HepG2 (cell line): ENCODE measurements around the gene USP19. TPM values are rescaled to one million over a fixed set of nuclear protein-coding genes. Genes with fewer than 3 reads are reported as not detected.

ENCODE experiments used
- ARNTL ChIP-seq: sonication (generic); formaldehyde crosslinking; IDR thresholded peaks from 2 replicates; pipeline ENCODE4 v1.4.0; 2020; ENCODE audit warnings: mild to moderate bottlenecking, missing genetic modification reagents
- ATM ChIP-seq: fragments of 450-650 bp; IDR thresholded peaks from 2 replicates; pipeline ENCODE4 v1.7.1; 2017; ENCODE audit warnings: mild to moderate bottlenecking, borderline replicate concordance
- CENPX ChIP-seq: sonication (generic); formaldehyde crosslinking; IDR thresholded peaks from 2 replicates; pipeline ENCODE4 v1.9.0; 2021; ENCODE audit warnings: mild to moderate bottlenecking, missing genetic modification reagents, moderate library complexity
- EED ChIP-seq: sonication (generic); formaldehyde crosslinking; IDR thresholded peaks from 2 replicates; pipeline ENCODE4 v1.5.0; 2020; ENCODE audit warnings: mild to moderate bottlenecking, missing genetic modification reagents
- GPN1 ChIP-seq: sonication (generic); formaldehyde crosslinking; IDR thresholded peaks from 2 replicates; pipeline ENCODE4 v1.5.1; 2020; ENCODE audit warnings: missing genetic modification reagents, borderline replicate concordance
- MTA3 ChIP-seq: sonication (generic); formaldehyde crosslinking; IDR thresholded peaks from 2 replicates; pipeline ENCODE4 v1.4.0; 2020; ENCODE audit warnings: missing genetic modification reagents
- ZBTB1 ChIP-seq: sonication (generic); formaldehyde crosslinking; IDR thresholded peaks from 2 replicates; pipeline ENCODE4 v1.4.0; 2020; ENCODE audit warnings: missing genetic modification reagents, borderline replicate concordance
- ZFP62 ChIP-seq: sonication (generic); formaldehyde crosslinking; IDR thresholded peaks from 2 replicates; pipeline ENCODE4 v1.4.0; 2020; ENCODE audit warnings: missing genetic modification reagents
- ZFX ChIP-seq: sonication (generic); formaldehyde crosslinking; IDR thresholded peaks from 2 replicates; pipeline ENCODE4 v1.4.0; 2020; ENCODE audit warnings: mild to moderate bottlenecking, low read depth, missing genetic modification reagents, moderate library complexity
- ZNF292 ChIP-seq: sonication (generic); formaldehyde crosslinking; IDR thresholded peaks from 2 replicates; pipeline ENCODE4 v1.8.1; 2022; ENCODE audit warnings: mild to moderate bottlenecking, low read depth, missing genetic modification reagents, borderline replicate concordance
- ZNF550 ChIP-seq: sonication (generic); formaldehyde crosslinking; IDR thresholded peaks from 2 replicates; pipeline ENCODE4 v1.4.0; 2020; ENCODE audit warnings: mild to moderate bottlenecking, missing genetic modification reagents, borderline replicate concordance
- ZNF552 ChIP-seq: sonication (generic); formaldehyde crosslinking; IDR thresholded peaks from 2 replicates; pipeline ENCODE4 v1.9.0; 2022; ENCODE audit warnings: missing genetic modification reagents, mild to moderate bottlenecking, borderline replicate concordance
- polyA plus RNA-seq, 8 experiments: library from polyadenylated mRNA; depleted of rRNA in 3 of 8; stranded (reverse) in 7 of 8; unstranded in 1 of 8; fragments of >200 nt; fragmentation: Illumina TruSeq in 4 of 8; extraction: Trizol in 4 of 8; gene quantifications; 2 replicates each; pipeline versions ENCODE4 v1.2.1 to v1.2.3, GENCODE V29; 2011 to 2016; ENCODE audit warnings: low read depth in 4 of 8, missing spikeins in 1 of 8, mixed read lengths in 1 of 8; ENCODE audit not compliant: insufficient read depth in 1 of 8
- total RNA-seq, 5 experiments: library from RNA; depleted of rRNA; stranded (reverse); fragments of >200 nt; fragmentation: Illumina TruSeq; extraction: Trizol; gene quantifications; 2 replicates each; pipeline ENCODE4 v1.2.3, GENCODE V29; 2016; ENCODE audit warnings: low read depth in 1 of 5
- TF ChIP-seq, protein P1 (sequence below): sonication (generic); formaldehyde crosslinking; IDR thresholded peaks from 2 replicates; pipeline ENCODE4 v1.5.0; 2020; ENCODE audit warnings: missing genetic modification reagents
- TF ChIP-seq, protein P2 (sequence below): sonication (generic); formaldehyde crosslinking; IDR thresholded peaks from 2 replicates; pipeline ENCODE4 v1.5.0; 2020; ENCODE audit warnings: missing genetic modification reagents
- TF ChIP-seq, protein P3 (sequence below): sonication (generic); formaldehyde crosslinking; IDR thresholded peaks from 2 replicates; pipeline ENCODE4 v1.9.0; 2022; ENCODE audit warnings: low read depth, missing genetic modification reagents
- TF ChIP-seq, protein P4 (sequence below): fragments of 450-650 bp; IDR thresholded peaks from 2 replicates; pipeline ENCODE4 v1.6.1; 2017
- TF ChIP-seq, protein P5 (sequence below): sonication (generic); formaldehyde crosslinking; IDR thresholded peaks from 2 replicates; pipeline ENCODE4 v1.8.0; 2022; ENCODE audit warnings: missing genetic modification reagents, low read depth, mild to moderate bottlenecking, borderline replicate concordance
- TF ChIP-seq, protein P6 (sequence below): IDR thresholded peaks from 2 replicates; pipeline ENCODE4 v1.6.1; 2016; ENCODE audit warnings: low read depth, missing genetic modification reagents, missing compliant biosample characterization

Gene USP19
- total and polyA plus RNA-seq, 2 of the 13 experiments (the other 11 are each of a cell fraction or from before 2014, with no cell fraction given), result 28.3 to 31.7 TPM

DNA sequence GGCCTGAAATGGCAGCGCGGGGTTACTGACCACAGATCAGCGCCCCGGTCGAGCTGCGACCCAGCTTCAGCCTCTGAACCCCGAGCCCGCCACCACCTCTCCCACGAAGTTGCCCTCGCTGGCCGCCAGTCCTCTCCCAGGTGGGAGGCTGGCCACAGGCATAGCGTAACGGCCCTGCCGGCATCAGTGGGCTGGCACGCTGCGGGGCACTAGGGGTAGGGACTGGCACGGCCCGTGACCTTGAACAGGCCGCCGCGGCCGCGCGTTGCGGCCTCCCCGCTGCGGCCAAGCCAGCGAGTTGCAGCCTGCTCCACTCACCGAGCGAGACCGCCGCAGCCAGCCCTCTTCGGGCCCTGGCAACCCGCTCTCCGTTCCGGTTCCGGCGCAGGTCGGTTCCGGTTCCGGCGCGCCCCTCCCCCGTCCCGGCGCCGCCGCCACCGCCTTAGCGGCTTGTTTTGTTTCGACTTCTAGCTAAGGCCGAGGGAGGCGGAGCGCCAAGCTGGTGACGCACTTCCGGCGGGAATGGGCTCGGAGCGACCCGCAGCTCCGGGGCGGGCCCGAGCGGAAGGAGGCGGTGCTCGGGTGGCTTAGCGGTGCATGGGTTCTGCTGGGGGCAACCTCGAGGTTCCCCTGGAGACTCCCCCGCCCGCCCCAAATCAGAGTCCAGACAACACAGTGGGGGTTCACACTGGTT lies at the start of gene USP19 (continued):
- TF ChIP-seq EED, result no peak; the same call in 1 of the 2 replicates
- no peak for TF ChIP-seq GPN1 (CRISPR knock-in tag)
- TF ChIP-seq ZBTB1 (CRISPR knock-in tag), result no peak
- TF ChIP-seq, protein P1, sequence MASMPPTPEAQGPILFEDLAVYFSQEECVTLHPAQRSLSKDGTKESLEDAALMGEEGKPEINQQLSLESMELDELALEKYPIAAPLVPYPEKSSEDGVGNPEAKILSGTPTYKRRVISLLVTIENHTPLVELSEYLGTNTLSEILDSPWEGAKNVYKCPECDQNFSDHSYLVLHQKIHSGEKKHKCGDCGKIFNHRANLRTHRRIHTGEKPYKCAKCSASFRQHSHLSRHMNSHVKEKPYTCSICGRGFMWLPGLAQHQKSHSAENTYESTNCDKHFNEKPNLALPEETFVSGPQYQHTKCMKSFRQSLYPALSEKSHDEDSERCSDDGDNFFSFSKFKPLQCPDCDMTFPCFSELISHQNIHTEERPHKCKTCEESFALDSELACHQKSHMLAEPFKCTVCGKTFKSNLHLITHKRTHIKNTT (CRISPR knock-in tag), result no peak
- TF ChIP-seq ZNF552 (CRISPR knock-in tag), result no peak
- TF ChIP-seq, protein P2, sequence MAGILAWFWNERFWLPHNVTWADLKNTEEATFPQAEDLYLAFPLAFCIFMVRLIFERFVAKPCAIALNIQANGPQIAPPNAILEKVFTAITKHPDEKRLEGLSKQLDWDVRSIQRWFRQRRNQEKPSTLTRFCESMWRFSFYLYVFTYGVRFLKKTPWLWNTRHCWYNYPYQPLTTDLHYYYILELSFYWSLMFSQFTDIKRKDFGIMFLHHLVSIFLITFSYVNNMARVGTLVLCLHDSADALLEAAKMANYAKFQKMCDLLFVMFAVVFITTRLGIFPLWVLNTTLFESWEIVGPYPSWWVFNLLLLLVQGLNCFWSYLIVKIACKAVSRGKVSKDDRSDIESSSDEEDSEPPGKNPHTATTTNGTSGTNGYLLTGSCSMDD (CRISPR knock-in tag), result 0 out of 2 replicates have a peak, but pooled peaks have one; percentile 30
- TF ChIP-seq, protein P3, sequence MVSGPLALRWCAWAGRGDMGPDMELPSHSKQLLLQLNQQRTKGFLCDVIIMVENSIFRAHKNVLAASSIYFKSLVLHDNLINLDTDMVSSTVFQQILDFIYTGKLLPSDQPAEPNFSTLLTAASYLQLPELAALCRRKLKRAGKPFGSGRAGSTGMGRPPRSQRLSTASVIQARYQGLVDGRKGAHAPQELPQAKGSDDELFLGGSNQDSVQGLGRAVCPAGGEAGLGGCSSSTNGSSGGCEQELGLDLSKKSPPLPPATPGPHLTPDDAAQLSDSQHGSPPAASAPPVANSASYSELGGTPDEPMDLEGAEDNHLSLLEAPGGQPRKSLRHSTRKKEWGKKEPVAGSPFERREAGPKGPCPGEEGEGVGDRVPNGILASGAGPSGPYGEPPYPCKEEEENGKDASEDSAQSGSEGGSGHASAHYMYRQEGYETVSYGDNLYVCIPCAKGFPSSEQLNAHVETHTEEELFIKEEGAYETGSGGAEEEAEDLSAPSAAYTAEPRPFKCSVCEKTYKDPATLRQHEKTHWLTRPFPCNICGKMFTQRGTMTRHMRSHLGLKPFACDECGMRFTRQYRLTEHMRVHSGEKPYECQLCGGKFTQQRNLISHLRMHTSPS (CRISPR knock-in tag), result peak; percentile 73
- TF ChIP-seq, protein P4, sequence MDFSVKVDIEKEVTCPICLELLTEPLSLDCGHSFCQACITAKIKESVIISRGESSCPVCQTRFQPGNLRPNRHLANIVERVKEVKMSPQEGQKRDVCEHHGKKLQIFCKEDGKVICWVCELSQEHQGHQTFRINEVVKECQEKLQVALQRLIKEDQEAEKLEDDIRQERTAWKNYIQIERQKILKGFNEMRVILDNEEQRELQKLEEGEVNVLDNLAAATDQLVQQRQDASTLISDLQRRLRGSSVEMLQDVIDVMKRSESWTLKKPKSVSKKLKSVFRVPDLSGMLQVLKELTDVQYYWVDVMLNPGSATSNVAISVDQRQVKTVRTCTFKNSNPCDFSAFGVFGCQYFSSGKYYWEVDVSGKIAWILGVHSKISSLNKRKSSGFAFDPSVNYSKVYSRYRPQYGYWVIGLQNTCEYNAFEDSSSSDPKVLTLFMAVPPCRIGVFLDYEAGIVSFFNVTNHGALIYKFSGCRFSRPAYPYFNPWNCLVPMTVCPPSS, result no peak
- peak; percentile 93 for TF ChIP-seq ZFX (CRISPR knock-in tag)
- TF ChIP-seq ZFP62 (CRISPR knock-in tag), result no peak
- no peak for TF ChIP-seq ZNF292 (CRISPR knock-in tag)
- no peak for TF ChIP-seq MTA3
- TF ChIP-seq, protein P5, sequence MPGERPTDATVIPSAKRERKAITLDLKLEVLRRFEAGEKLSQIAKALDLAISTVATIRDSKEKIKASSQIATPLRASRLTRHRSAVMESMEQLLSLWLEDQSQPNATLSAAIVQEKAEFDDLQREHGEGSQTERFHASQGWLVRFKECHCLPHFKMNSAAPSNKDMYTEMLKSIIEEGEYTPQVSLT, result no peak; the same call in 1 of the 2 replicates
- no peak for TF ChIP-seq CENPX (CRISPR knock-in tag)
- TF ChIP-seq ATM, result no peak
- no peak for TF ChIP-seq ZNF550 (CRISPR knock-in tag)
- TF ChIP-seq ARNTL (CRISPR knock-in tag), result no peak
- TF ChIP-seq, protein P6, sequence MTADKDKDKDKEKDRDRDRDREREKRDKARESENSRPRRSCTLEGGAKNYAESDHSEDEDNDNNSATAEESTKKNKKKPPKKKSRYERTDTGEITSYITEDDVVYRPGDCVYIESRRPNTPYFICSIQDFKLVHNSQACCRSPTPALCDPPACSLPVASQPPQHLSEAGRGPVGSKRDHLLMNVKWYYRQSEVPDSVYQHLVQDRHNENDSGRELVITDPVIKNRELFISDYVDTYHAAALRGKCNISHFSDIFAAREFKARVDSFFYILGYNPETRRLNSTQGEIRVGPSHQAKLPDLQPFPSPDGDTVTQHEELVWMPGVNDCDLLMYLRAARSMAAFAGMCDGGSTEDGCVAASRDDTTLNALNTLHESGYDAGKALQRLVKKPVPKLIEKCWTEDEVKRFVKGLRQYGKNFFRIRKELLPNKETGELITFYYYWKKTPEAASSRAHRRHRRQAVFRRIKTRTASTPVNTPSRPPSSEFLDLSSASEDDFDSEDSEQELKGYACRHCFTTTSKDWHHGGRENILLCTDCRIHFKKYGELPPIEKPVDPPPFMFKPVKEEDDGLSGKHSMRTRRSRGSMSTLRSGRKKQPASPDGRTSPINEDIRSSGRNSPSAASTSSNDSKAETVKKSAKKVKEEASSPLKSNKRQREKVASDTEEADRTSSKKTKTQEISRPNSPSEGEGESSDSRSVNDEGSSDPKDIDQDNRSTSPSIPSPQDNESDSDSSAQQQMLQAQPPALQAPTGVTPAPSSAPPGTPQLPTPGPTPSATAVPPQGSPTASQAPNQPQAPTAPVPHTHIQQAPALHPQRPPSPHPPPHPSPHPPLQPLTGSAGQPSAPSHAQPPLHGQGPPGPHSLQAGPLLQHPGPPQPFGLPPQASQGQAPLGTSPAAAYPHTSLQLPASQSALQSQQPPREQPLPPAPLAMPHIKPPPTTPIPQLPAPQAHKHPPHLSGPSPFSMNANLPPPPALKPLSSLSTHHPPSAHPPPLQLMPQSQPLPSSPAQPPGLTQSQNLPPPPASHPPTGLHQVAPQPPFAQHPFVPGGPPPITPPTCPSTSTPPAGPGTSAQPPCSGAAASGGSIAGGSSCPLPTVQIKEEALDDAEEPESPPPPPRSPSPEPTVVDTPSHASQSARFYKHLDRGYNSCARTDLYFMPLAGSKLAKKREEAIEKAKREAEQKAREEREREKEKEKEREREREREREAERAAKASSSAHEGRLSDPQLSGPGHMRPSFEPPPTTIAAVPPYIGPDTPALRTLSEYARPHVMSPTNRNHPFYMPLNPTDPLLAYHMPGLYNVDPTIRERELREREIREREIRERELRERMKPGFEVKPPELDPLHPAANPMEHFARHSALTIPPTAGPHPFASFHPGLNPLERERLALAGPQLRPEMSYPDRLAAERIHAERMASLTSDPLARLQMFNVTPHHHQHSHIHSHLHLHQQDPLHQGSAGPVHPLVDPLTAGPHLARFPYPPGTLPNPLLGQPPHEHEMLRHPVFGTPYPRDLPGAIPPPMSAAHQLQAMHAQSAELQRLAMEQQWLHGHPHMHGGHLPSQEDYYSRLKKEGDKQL (CRISPR knock-in tag), result peak; percentile 33; the same call in 1 of the 2 replicates
